GM12878 (cell line): ENCODE results near the gene TRPM3. TPM values are rescaled to one million over a fixed set of nuclear protein-coding genes. Genes with fewer than 3 reads are reported as not detected.

ENCODE experiments used
- ATAC-seq: fragments of 200-7000 bp; cut with Tn5 transposase; 3 replicates; pipeline ENCODE4 v1.9.1; 2020; ENCODE audit warnings: mild to moderate bottlenecking, moderate library complexity
- BruUV-seq: library from RNA; stranded (reverse); fragments of 400-500 nt; replicated peaks from 2 replicates; lab custom pipeline; 2021; lab: Mats Ljungman, UMichigan
- CTCF ChIA-PET: fragments of 300-600 bp; sonication (Branson Sonifier 250); formaldehyde crosslinking; extraction: SDS; loops from one replicate; lab custom pipeline; 2021; ENCODE audit warnings: inconsistent platforms; lab: Yijun Ruan, JAX
- POLR2A ChIA-PET: fragments of 350-600 bp; formaldehyde crosslinking; extraction: SDS; loops from one replicate; lab custom pipeline; 2021; ENCODE audit warnings: inconsistent platforms; lab: Charles Lee
- RAD21 ChIA-PET: fragments of 300-600 bp; sonication (Branson Sonifier 250); formaldehyde crosslinking; loops from one replicate; lab custom pipeline; 2023; ENCODE audit warnings: antibody characterized with exemption; ENCODE audit not compliant: unreplicated experiment; lab: Charles Lee
- SMC1A ChIA-PET: fragments of 300-600 bp; sonication (Branson Sonifier 250); formaldehyde crosslinking; loops from one replicate; lab custom pipeline; 2023; ENCODE audit not compliant: unreplicated experiment, uncharacterized antibody; lab: Charles Lee
- DNase-seq: peaks from one replicate; pipeline ENCODE4 v3.0.0-alpha.2; 2011; ENCODE audit warnings: low read depth, low spot score
- FAIRE-seq: peaks from 3 replicates; lab custom pipeline; 2011; peaks lifted over from hg19 to GRCh38; lab: Jason Lieb, UNC
- H2AFZ ChIP-seq: 2 replicates; pipeline ENCODE4 v1.6.0; 2011; ENCODE audit warnings: low read depth, low read length, control low read depth; ENCODE audit not compliant: control insufficient read depth
- H3K27ac ChIP-seq: 2 replicates; pipeline ENCODE4 v1.5.1; 2011; ENCODE audit warnings: control low read depth; ENCODE audit not compliant: control insufficient read depth, insufficient read depth
- H3K27me3 ChIP-seq, 2 experiments: replicated peaks in 1 of 2; 2 replicates each; pipeline versions ENCODE4 v1.6.0 to v1.6.1; 2011; ENCODE audit warnings: low read length in 1 of 2; ENCODE audit not compliant: control insufficient read depth in 2 of 2, insufficient read depth in 2 of 2
- H3K36me3 ChIP-seq, 2 experiments: 2 replicates each; pipeline ENCODE4 v1.5.1; 2011; ENCODE audit warnings: low read length in 1 of 2; ENCODE audit not compliant: control insufficient read depth in 2 of 2, insufficient read depth in 2 of 2
- H3K4me1 ChIP-seq: 2 replicates; pipeline ENCODE4 v1.6.1; 2011; ENCODE audit warnings: mild to moderate bottlenecking, low read length, moderate library complexity, mixed read lengths; ENCODE audit not compliant: control insufficient read depth, insufficient read depth
- H3K4me2 ChIP-seq: 2 replicates; pipeline ENCODE4 v1.6.0; 2011; ENCODE audit warnings: control low read depth; ENCODE audit not compliant: control insufficient read depth, insufficient read depth
- H3K4me3 ChIP-seq: fragments of 200-600 bp; sonication (generic); 2 replicates; pipeline ENCODE4 v1.5.1; 2016
- H3K79me2 ChIP-seq: 2 replicates; pipeline ENCODE4 v1.6.0; 2011; ENCODE audit warnings: low read length; ENCODE audit not compliant: control insufficient read depth, insufficient read depth
- H3K9ac ChIP-seq: 2 replicates; pipeline ENCODE4 v1.8.0; 2011; ENCODE audit warnings: low read length, control low read depth, mixed read lengths; ENCODE audit not compliant: control insufficient read depth, insufficient read depth
- H3K9me3 ChIP-seq: replicated peaks from 3 replicates; pipeline ENCODE4 v1.5.1; 2011; ENCODE audit warnings: mild to moderate bottlenecking, low read length; ENCODE audit not compliant: control insufficient read depth, insufficient read depth
- H4K20me1 ChIP-seq: 2 replicates; pipeline ENCODE4 v1.6.0; 2011; ENCODE audit not compliant: control insufficient read depth, insufficient read depth
- ASH2L ChIP-seq: fragments of 300-600, 200-600 bp; sonication (generic); IDR thresholded peaks from 2 replicates; pipeline ENCODE4 v1.6.1; 2017; ENCODE audit warnings: low read depth, mild to moderate bottlenecking, borderline replicate concordance
- CHD2 ChIP-seq: IDR thresholded peaks from 2 replicates; pipeline ENCODE4 v1.6.1; 2011; ENCODE audit warnings: low read depth, low read length, improper control_type of control experiment, borderline replicate concordance
- E2F8 ChIP-seq: fragments of 450-650 bp; IDR thresholded peaks from 2 replicates; pipeline ENCODE4 v1.6.1; 2018; ENCODE audit warnings: mild to moderate bottlenecking, low read depth, moderate library complexity; ENCODE audit not compliant: partially characterized antibody
- HDAC2 ChIP-seq: fragments of 200-600 bp; sonication (generic); IDR thresholded peaks from 2 replicates; pipeline ENCODE4 v1.6.1; 2017
- NFXL1 ChIP-seq: fragments of 450-650 bp; IDR thresholded peaks from 2 replicates; pipeline ENCODE4 v1.6.1; 2017; ENCODE audit warnings: antibody characterized with exemption, mild to moderate bottlenecking, borderline replicate concordance
- USF2 ChIP-seq: IDR thresholded peaks from 2 replicates; pipeline ENCODE4 v1.6.1; 2011; ENCODE audit warnings: low read depth, low read length, improper control_type of control experiment, borderline replicate concordance
- ZNF217 ChIP-seq: fragments of 450-650 bp; IDR thresholded peaks from 2 replicates; pipeline ENCODE4 v1.6.1; 2017; ENCODE audit warnings: antibody characterized with exemption, mild to moderate bottlenecking
- ZNF24 ChIP-seq: fragments of 450-650 bp; IDR thresholded peaks from 2 replicates; pipeline ENCODE4 v1.6.1; 2017; ENCODE audit warnings: antibody characterized with exemption, mild to moderate bottlenecking
- WGBS: methylation state at CpG from one replicate; pipeline ENCODE4 v1.1.6; 2016; ENCODE audit warnings: low lambda C conversion rate; ENCODE audit not compliant: insufficient replicate concordance, insufficient coverage; ENCODE audit errors: missing lambda C conversion rate; 5-methylcytosine and 5-hydroxymethylcytosine counted together
- in situ Hi-C: fragments of 300-500 bp; cut with MboI; formaldehyde crosslinking; loops from 9 replicates; pipeline ENCODE4 v1.14.3; 2018; ENCODE audit warnings: mixed read lengths
- intact Hi-C: fragments of 100-400 bp; cut with micrococcal nuclease; formaldehyde crosslinking; loops from one replicate; pipeline ENCODE4 v1.14.2; 2022; ENCODE audit not compliant: unreplicated experiment
- polyA plus RNA-seq, 11 experiments: library from polyadenylated mRNA; depleted of rRNA in 4 of 11; unstranded in 6 of 11; stranded (reverse) in 5 of 11; fragments of >200 nt; fragmentation: Nextera tagmentation in 4 of 11; fragmentation: Illumina TruSeq in 1 of 11; extraction: Ambion mirVana in 4 of 11; extraction: Trizol in 1 of 11; gene quantifications; 1 replicate in 1 of 11; 2 replicates in 10 of 11; pipeline versions ENCODE4 v1.2.1 to v1.2.3, GENCODE V29; 2011 to 2016; ENCODE audit warnings: inconsistent platforms in 2 of 11, missing spikeins in 2 of 11, low read depth in 1 of 11
- total RNA-seq, 4 experiments: library from RNA; depleted of rRNA in 3 of 4; stranded (reverse); fragments of >200 nt in 3 of 4; fragmentation: Illumina TruSeq in 1 of 4; extraction: Trizol in 1 of 4; gene quantifications; 2 replicates each; pipeline versions ENCODE4 v1.2.1 to v1.2.3, GENCODE V29; 2013 to 2021

TRPM3 gene
- total and polyA plus RNA-seq, 10 of the 15 experiments (the other 5 are each of a cell fraction or from before 2014, with no cell fraction given), result not detected

GRCh38 chr9:70586476-70586875 lies 534.9 kb downstream of the TRPM3 start (continued):
- no peak for TF ChIP-seq E2F8
- TF ChIP-seq HDAC2, result no peak
- TF ChIP-seq ZNF217, result no peak
- TF ChIP-seq CHD2, result no peak

GRCh38 chr9:70581955-70582350 lies 539.5 kb downstream of the TRPM3 start:
- 45% methylated on average over 2 of the region's 2 CpGs for WGBS
- no peak for DNase-seq
- ATAC-seq, result no peak
- in situ Hi-C loops (no loop called here), intact Hi-C loops (no loop called here)
- Histone ChIP-seq H3K4me1 (no peaks in the 10 kb centered on the region), H3K9me3 (no peaks in the 10 kb centered on the region), H3K4me2 (no peak overlapping the region), H3K27ac (no peak overlapping the region), H3K79me2 (no peaks in the 10 kb centered on the region), H3K27me3 (peaks cover 0 to 3% of the 10 kb centered on the region in 2 experiments; a peak in 2 of 4 replicates), H3K36me3 (no peaks in the 10 kb centered on the region), H4K20me1 (no peaks in the 10 kb centered on the region), H3K9ac (no peak overlapping the region), H3K4me3 (no peak overlapping the region), H2AFZ (no peak overlapping the region)
- POLR2A ChIA-PET, result interaction anchor here (0.7 kb wide), 1 partner anchor 11 kb away, joined by 3 read pairs; no protein-coding TSS in a partner anchor
- FAIRE-seq, result no peak
- CTCF ChIA-PET, result interaction anchor here (0.8 to 1.6 kb wide), 3 partner anchors 21 to 241 kb away, joined by 3 to 4 read pairs (median 4); no protein-coding TSS in a partner anchor
- SMC1A ChIA-PET, result interaction anchor here (0.8 to 1.1 kb wide), 5 partner anchors 12 to 97 kb away, joined by 3 to 4 read pairs (median 3); no protein-coding TSS in a partner anchor
- TF ChIP-seq USF2 (no peak), ZNF24 (no peak), ASH2L (no peak), NFXL1 (no peak)
- RAD21 ChIA-PET, result interaction anchor here (0.7 to 1.0 kb wide), 3 partner anchors 14 to 72 kb away, joined by 3 read pairs; no protein-coding TSS in a partner anchor
- BruUV-seq, result no TSS peak
